ENCODE measurements around the gene CDK5RAP3. TPM values are rescaled to one million over a fixed set of nuclear protein-coding genes. Genes with fewer than 3 reads are reported as not detected.

CDK5RAP3 gene
- total RNA-seq, 1 experiment from 2014 or later = 255 TPM

DNA sequence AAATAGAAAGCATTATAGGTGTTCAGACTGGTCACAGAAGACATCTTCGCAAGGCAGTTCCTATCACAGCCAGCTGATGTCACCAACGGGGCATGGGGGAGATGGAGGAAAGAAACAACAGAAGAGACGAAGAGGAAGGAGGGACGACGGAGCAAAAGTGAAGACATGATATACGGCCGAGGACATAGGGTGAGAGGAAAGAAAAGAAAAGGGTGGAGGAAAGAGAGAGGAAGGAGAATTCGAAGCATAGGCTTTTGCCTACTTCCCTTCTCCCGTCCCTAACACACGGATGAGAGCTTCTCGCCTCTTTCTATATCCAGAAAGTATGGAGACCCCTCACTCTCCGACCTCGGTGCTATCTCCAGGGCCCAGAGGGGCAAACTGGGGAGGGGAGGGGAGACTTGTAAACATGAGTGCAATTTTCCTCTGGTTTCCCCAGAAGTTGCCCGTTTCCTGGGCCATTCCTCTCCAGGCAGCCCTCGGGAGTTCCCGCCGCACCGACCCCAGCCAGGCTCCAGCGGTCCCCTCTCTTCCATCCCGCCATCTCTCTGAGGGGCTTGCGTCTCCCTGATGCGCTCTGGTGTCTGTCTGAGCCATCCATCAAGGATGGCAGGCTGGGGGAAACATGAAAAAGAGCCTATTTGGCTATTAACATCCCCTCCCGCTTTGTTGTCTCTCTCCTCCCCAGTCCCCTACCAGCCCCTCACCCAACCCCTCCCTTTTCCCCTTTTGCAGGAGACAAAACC lies 40.7 kb downstream of the CDK5RAP3 start:
- H3K4me1 ChIP-seq (ENCODE audit: control insufficient read depth in 1 of 2, insufficient read depth in 2 of 2, low read length in 2 of 2) = peaks cover 5 to 17% of the 10 kb centered on the region in 2 experiments; a peak in 3 of 4 replicates
- POLR2A ChIA-PET = interaction anchor here (0.6 to 1.2 kb wide), 6 partner anchors 9 to 120 kb away, joined by 3 to 5 read pairs (median 4); partner anchors contain the start of genes NFE2L1 and PNPO
- TF ChIP-seq ELF1 (IDR thresholded peaks at IDR 0.05; ENCODE audit: borderline replicate concordance, low read depth) (no peak), SP1 (IDR thresholded peaks at IDR 0.05; ENCODE audit: low read depth) (no peak), SRF (IDR thresholded peaks at IDR 0.05; ENCODE audit: low read depth) (no peak), POLR2AphosphoS5 (IDR thresholded peaks at IDR 0.05; ENCODE audit: low read depth, low read length) (no peak), CBX3 (IDR thresholded peaks at IDR 0.05; ENCODE audit: low read depth) (no peak), CTCF (IDR thresholded peaks at IDR 0.05 in 2 of 3, conservative IDR thresholded peaks at IDR 0.05 in 1 of 3; ENCODE audit: borderline replicate concordance in 1 of 3, insufficient read depth in 1 of 3, low read depth in 2 of 3, low read length in 2 of 3) (peak; percentile 53 to 89 (median 86); a peak in 5 of 6 replicates), EZH2phosphoT487 (IDR thresholded peaks at IDR 0.05; ENCODE audit: borderline replicate concordance) (no peak), RAD21 (IDR thresholded peaks at IDR 0.05; ENCODE audit: low read depth) (peak; percentile 69), JUND (IDR thresholded peaks at IDR 0.05) (no peak)
- TF ChIP-seq, protein P1, sequence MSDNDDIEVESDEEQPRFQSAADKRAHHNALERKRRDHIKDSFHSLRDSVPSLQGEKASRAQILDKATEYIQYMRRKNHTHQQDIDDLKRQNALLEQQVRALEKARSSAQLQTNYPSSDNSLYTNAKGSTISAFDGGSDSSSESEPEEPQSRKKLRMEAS (IDR thresholded peaks at IDR 0.05) = no peak
- H3K27ac ChIP-seq (ENCODE audit: low read depth, low read length) = no peak overlapping the region
- peak overlapping the region; percentile 63 for H2AFZ ChIP-seq (ENCODE audit: low read depth, low read length, poor library complexity, severe bottlenecking)
- peak overlapping the region in 1 of 2 experiments; percentile 44; a peak in 2 of 4 replicates for H3K4me3 ChIP-seq (replicated peaks in 1 of 2; ENCODE audit: low read depth in 1 of 2, low read length in 2 of 2)
- H3K27me3 ChIP-seq (ENCODE audit: insufficient read depth, low read length) = no peaks in the 10 kb centered on the region
- no peaks in the 10 kb centered on the region for H3K79me2 ChIP-seq (ENCODE audit: insufficient read depth, low read length)
- RAD21 ChIA-PET (ENCODE audit: low non-redundant PET in 1 of 2, low total read pairs in 2 of 2, uncharacterized antibody in 2 of 2, unreplicated experiment in 2 of 2) = interaction anchor here in 1 of 2 experiments (0.9 kb wide), 1 partner anchor 14 kb away, joined by 3 read pairs; no protein-coding TSS in a partner anchor
- H3K9ac ChIP-seq (ENCODE audit: low read length) = 0 out of 2 replicates have a peak overlapping the region, but pooled peaks have one; percentile 26
- H3K36me3 ChIP-seq (ENCODE audit: control insufficient read depth in 1 of 2, insufficient read depth in 2 of 2, low read length in 2 of 2) = no peaks in the 10 kb centered on the region
- H3K9me2 ChIP-seq (ENCODE audit: insufficient read depth) = no peaks in the 10 kb centered on the region
- ATAC-seq (peak; percentile 89), DNase-seq (ENCODE audit: low read depth, low spot score) (peak; percentile 35)
- peak overlapping the region; percentile 75 for H3K4me2 ChIP-seq (ENCODE audit: low read length)
- no TSS peak for BruUV-seq (replicated peaks)
- intact Hi-C loops (cut with micrococcal nuclease) = no loop called here
- H3K9me3 ChIP-seq (ENCODE audit: control insufficient read depth in 1 of 2, insufficient read depth in 1 of 2, low read depth in 1 of 2, low read length in 2 of 2) = no peaks in the 10 kb centered on the region
- CTCF ChIA-PET = interaction anchor here (0.8 to 2.9 kb wide), 9 partner anchors 9 to 169 kb away, joined by 3 to 13 read pairs (median 4); partner anchors contain the start of gene CDK5RAP3
- H4K20me1 ChIP-seq (ENCODE audit: insufficient read depth) = no peaks in the 10 kb centered on the region

Data from HCT116 (cell line).